ENCODE measurements around the gene COG3. TPM values are rescaled to one million over a fixed set of nuclear protein-coding genes. Genes with fewer than 3 reads are reported as not detected.

The COG3 gene
- total and polyA plus RNA-seq, 2 of the 13 experiments (the other 11 are each of a cell fraction or from before 2014, with no cell fraction given) = 37.8 to 47.5 TPM

- TF ChIP-seq HOXA7 (CRISPR knock-in tag; IDR thresholded peaks at IDR 0.05) (no peak), HMGA1 (CRISPR knock-in tag; conservative IDR thresholded peaks at IDR 0.05) (no peak), KDM5A (IDR thresholded peaks at IDR 0.05; ENCODE audit: borderline replicate concordance, low read length) (no peak), RFX1 (IDR thresholded peaks at IDR 0.05) (no peak), KLF16 (CRISPR knock-in tag; IDR thresholded peaks at IDR 0.05) (peak in 1 of 2 experiments; percentile 55; a peak in 1 of 4 replicates), TAF1 (CRISPR knock-in tag; IDR thresholded peaks at IDR 0.05) (0 out of 2 replicates have a peak, but pooled peaks have one; percentile 27), ZBTB33 (CRISPR knock-in tag; IDR thresholded peaks at IDR 0.05) (no peak), HNF1B (CRISPR knock-in tag; IDR thresholded peaks at IDR 0.05) (peak; percentile 60; the same call in 1 of the 2 replicates), HOXA5 (CRISPR knock-in tag; IDR thresholded peaks at IDR 0.05) (no peak), TRAFD1 (CRISPR knock-in tag; IDR thresholded peaks at IDR 0.05; ENCODE audit: borderline replicate concordance) (no peak), NAIF1 (CRISPR knock-in tag; IDR thresholded peaks at IDR 0.05; ENCODE audit: borderline replicate concordance) (no peak), GABPA (IDR thresholded peaks at IDR 0.05; ENCODE audit: low read depth, low read length) (no peak), GABPA (CRISPR knock-in tag; IDR thresholded peaks at IDR 0.05; ENCODE audit: low read depth) (0 out of 2 replicates have a peak, but pooled peaks have one; percentile 20), PAXIP1 (CRISPR knock-in tag; conservative IDR thresholded peaks at IDR 0.05) (no peak), POLR2G (IDR thresholded peaks at IDR 0.05; ENCODE audit: low read depth, low read length) (peak; percentile 56; the same call in 1 of the 2 replicates)
Observed at GRCh38 chr13:45433381-45433790, 31.4 kb upstream of the COG3 start (continued).
